Measurements from ENCODE around the gene RHOBTB1.

- no peak for TF ChIP-seq EZH2phosphoT487 (IDR thresholded peaks at IDR 0.05; ENCODE audit: borderline replicate concordance, low read depth, low read length)
- no peak for TF ChIP-seq CTCF (conservative IDR thresholded peaks at IDR 0.05; ENCODE audit: low read length)
Observed at GRCh38 chr10:60980997-60981396, 37.0 kb upstream of the RHOBTB1 start.

All from OCI-LY7 (cell line).